GM21515 (cell line): ENCODE measurements around the gene MOCS3.

ENCODE experiments used
- ATAC-seq: cut with Tn5 transposase; IDR thresholded peaks from one replicate; pipeline ENCODE4 v1.9.1; 2021; ENCODE audit not compliant: unreplicated experiment

MOCS3 gene

DNA sequence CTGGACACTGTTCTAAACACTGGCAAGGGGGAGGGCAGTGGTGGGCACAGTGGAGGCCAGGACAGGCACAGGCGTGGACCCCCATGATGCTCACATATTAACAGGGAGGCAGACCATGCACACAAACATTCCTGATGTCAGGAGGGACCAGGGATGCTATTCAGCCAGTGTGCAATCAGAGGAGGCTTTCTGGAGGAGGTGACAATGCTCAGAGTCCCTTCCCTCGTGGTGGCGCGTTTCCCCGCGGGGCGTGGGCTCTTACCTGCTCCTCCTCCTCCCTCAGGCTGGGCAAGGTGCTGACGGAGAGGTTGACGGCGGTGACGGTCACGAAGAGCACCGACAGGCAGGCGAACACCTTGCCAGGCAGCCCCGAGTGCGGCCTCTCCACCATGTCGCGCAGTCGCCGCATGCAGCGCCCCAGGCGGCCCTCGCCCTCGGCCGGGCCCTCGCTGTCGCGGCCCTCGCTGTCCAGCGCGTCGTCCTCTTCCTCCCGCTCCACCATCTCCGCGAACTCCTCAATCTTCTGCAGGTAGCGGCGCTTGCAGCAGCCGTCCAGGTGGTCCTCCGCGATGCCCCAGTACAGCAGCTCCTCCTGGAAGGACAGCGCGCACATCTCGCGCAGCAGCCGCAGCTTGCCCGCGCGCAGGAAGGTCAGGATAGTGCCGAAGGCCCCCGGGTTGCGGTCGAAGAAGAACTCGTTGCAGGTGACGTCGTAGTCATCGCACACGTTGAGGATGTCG, 50.9 kb downstream of the MOCS3 start:
- no peak for ATAC-seq

DNA sequence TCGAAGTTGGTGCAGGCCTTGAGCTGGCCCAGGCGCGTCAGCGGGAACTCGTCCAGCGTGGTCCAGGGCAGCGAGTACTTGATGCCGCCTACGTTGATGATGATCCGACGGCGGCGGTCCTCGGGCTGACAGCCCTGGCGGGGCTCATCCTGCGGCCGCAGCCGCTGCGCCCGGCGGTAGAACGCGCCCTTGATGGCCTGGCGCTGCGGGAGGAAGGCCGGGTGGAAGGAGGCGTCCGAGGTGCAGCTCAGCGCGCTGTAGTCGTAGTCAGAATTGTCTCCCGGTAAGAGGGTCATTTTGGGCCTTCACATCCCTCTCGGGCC, 51.4 kb downstream of the MOCS3 start:
- no peak for ATAC-seq

DNA sequence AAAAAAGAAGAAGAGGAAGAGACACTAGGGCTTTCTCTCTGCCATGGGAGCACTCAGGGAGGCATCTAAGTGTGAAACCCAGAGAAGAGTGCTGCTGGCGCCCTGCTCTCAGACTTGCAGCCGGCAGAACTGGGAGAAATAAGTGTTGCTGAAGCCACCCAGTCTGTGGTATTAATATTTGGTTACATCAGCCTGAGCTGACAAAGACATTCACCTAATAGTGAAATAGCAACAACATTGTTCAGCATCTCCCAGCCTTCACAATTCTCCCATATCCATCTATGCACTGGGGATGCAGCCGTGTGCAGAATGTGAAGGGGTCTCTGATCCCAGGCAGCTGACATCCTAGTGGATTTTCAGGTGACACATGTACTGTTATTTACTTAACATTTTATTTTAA, 52.3 kb downstream of the MOCS3 start:
- no peak for ATAC-seq

DNA sequence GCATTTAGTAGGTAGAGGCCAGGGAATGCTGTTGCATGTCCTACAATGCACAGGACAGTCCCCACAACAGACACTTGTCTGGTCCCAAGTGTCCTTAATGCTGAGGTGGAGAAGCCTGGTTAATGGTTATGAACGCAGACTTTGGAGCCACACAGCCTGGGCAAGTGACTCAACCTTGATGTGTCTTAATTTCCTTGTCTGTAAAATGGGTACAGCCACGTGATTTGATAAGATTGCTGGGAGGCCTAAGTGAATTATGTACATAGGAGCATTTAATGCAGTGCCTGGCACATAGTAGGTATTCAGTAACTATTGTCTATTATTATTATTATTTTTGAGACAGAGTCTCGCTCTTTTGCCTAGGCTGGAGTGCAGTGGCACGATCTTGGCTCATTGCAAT, 52.9 kb downstream of the MOCS3 start:
- ATAC-seq, result no peak

DNA sequence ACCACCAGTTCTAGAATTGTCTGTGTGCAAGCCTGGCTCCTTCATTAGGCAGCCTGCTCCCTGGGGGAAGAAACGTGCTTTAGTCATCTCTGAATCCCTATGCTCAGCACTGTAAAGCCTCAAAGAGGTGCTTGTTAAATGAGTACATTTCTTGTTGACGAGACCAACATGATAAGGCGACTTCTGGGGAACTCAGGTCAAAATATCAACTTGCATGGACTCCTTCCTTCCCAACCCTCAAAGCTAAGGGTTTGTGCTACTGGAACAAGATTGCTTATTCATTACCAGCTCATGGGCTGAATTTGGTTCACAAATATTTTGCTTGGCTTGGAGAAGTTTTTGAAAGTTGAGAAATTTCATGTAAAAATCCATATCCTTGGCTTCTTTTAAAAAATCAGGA, 53.7 kb downstream of the MOCS3 start:
- no peak for ATAC-seq
